ENCODE results near the gene ZRANB2.

GRCh38 chr1:71087060-71087459 is 6.2 kb upstream of the ZRANB2 start:
- no peak for TF ChIP-seq POLR2A (IDR thresholded peaks at IDR 0.05)
- no peak for TF ChIP-seq CTCF (IDR thresholded peaks at IDR 0.05)

Measured in lower leg skin (tissue), 3 donors.